B cell (primary cell): ENCODE data around the gene SHANK2. TPM values are rescaled to one million over a fixed set of nuclear protein-coding genes. Genes with fewer than 3 reads are reported as not detected.

ENCODE experiments used
- ATAC-seq: fragments of 200-7000 bp; cut with Tn5 transposase; one replicate; pipeline ENCODE4 v1.10.0; 2021; ENCODE audit warnings: low read depth, mild to moderate bottlenecking, moderate number of reproducible peaks, moderate library complexity
- CTCF ChIA-PET: fragments of 350-600 bp; sonication (Branson Sonifier 250); formaldehyde crosslinking; loops from one replicate; lab custom pipeline; 2021; ENCODE audit warnings: antibody characterized with exemption, inconsistent platforms; lab: Charles Lee
- POLR2A ChIA-PET: fragments of 350-600 bp; sonication (Branson Sonifier 250); formaldehyde crosslinking; loops from one replicate; lab custom pipeline; 2021; ENCODE audit warnings: antibody characterized with exemption; lab: Charles Lee
- DNase-seq: peaks from one replicate; pipeline ENCODE4 v3.0.0; 2013
- H2AFZ ChIP-seq: 2 replicates; pipeline ENCODE4 v1.6.1; 2012; ENCODE audit warnings: mild to moderate bottlenecking, low read depth, low read length; ENCODE audit not compliant: insufficient read depth, poor library complexity, severe bottlenecking
- H3K27ac ChIP-seq, 2 donors: 1 replicate in 1 of 2; 2 replicates in 1 of 2; pipeline ENCODE4 v1.5.1; 2012 to 2013; ENCODE audit warnings: low read length in 2 of 2, mild to moderate bottlenecking in 2 of 2, moderate library complexity in 1 of 2
- H3K27me3 ChIP-seq, 4 experiments: fragments of 200-600 bp in 1 of 4; sonication (generic) in 1 of 4; replicated peaks in 1 of 4; 1 replicate in 2 of 4; 2 replicates in 2 of 4; pipeline versions ENCODE4 v1.6.1 to v1.7.0; 2013 to 2016; ENCODE audit warnings: low read length in 3 of 4, mild to moderate bottlenecking in 2 of 4, mixed read lengths in 1 of 4, moderate library complexity in 1 of 4; ENCODE audit not compliant: insufficient read depth in 4 of 4, control insufficient read depth in 3 of 4; ENCODE audit errors: control extremely low read depth in 1 of 4
- H3K36me3 ChIP-seq, 2 experiments: replicated peaks in 1 of 2; 1 replicate in 1 of 2; 2 replicates in 1 of 2; pipeline versions ENCODE4 v1.6.1 to v1.7.1; 2013; ENCODE audit warnings: low read length in 1 of 2; ENCODE audit not compliant: insufficient read depth in 2 of 2, control insufficient read depth in 1 of 2; ENCODE audit errors: control extremely low read depth in 1 of 2, extremely low read depth in 1 of 2
- H3K4me1 ChIP-seq, 2 donors: fragments of 200-600 bp in 1 of 2; sonication (generic) in 1 of 2; 1 replicate in 1 of 2; 2 replicates in 1 of 2; pipeline versions ENCODE4 v1.5.1 to v1.6.1; 2013 to 2017; ENCODE audit warnings: low read length in 2 of 2; ENCODE audit not compliant: control insufficient read depth in 2 of 2, insufficient read depth in 2 of 2
- H3K4me2 ChIP-seq: replicated peaks from 2 replicates; pipeline ENCODE3; 2012; ENCODE audit warnings: mild to moderate bottlenecking, low read depth, low read length; ENCODE audit not compliant: poor library complexity, severe bottlenecking
- H3K4me3 ChIP-seq, 5 experiments: fragments of 200-600 bp in 1 of 5; sonication (generic) in 1 of 5; 1 replicate in 3 of 5; 2 replicates in 2 of 5; pipeline versions ENCODE4 v1.5.1 to v1.7.0; 2011 to 2016; ENCODE audit warnings: low read length in 4 of 5, mild to moderate bottlenecking in 4 of 5, low read depth in 2 of 5, control low read depth in 1 of 5, moderate library complexity in 1 of 5; ENCODE audit not compliant: insufficient read depth in 1 of 5; ENCODE audit errors: control extremely low read depth in 1 of 5, extremely low read depth in 1 of 5
- H3K79me2 ChIP-seq: fragments of 200-600 bp; sonication (generic); one replicate; pipeline ENCODE4 v1.6.0; 2016; ENCODE audit warnings: low read length; ENCODE audit not compliant: control insufficient read depth, insufficient read depth
- H3K9ac ChIP-seq: fragments of 200-600 bp; sonication (generic); 2 replicates; pipeline ENCODE4 v1.6.1; 2017; ENCODE audit warnings: mild to moderate bottlenecking, low read length, moderate library complexity
- H3K9me3 ChIP-seq, 3 donors: one replicate each; pipeline versions ENCODE4 v1.6.1 to v1.7.1; 2013; ENCODE audit warnings: low read length in 2 of 3; ENCODE audit not compliant: control insufficient read depth in 2 of 3, insufficient read depth in 1 of 3; ENCODE audit errors: control extremely low read depth in 1 of 3
- H4K20me1 ChIP-seq: 2 replicates; pipeline ENCODE4 v1.6.0; 2012; ENCODE audit warnings: mild to moderate bottlenecking, low read length; ENCODE audit not compliant: insufficient read depth, control insufficient read depth, poor library complexity, severe bottlenecking
- H3K27ac Mint-ChIP-seq: one replicate; pipeline ENCODE4 v1.8.0; 2021; ENCODE audit warnings: mixed read lengths
- H3K27me3 Mint-ChIP-seq: one replicate; pipeline ENCODE4 v1.8.0; 2021; ENCODE audit warnings: mixed read lengths
- H3K4me1 Mint-ChIP-seq: one replicate; pipeline ENCODE4 v1.8.0; 2021; ENCODE audit warnings: mixed read lengths
- H3K4me3 Mint-ChIP-seq: one replicate; pipeline ENCODE4 v1.8.0; 2021; ENCODE audit warnings: mixed read lengths
- H3K9me3 Mint-ChIP-seq: one replicate; pipeline ENCODE4 v1.8.0; 2022; ENCODE audit warnings: mixed read lengths; ENCODE audit not compliant: insufficient read depth
- EZH2 ChIP-seq: IDR thresholded peaks from 2 replicates; pipeline ENCODE4 v1.6.1; 2012; ENCODE audit warnings: borderline replicate concordance, low read depth, mild to moderate bottlenecking, moderate library complexity, low read length; ENCODE audit not compliant: insufficient read depth, poor library complexity, severe bottlenecking
- WGBS: methylation state at CpG from one replicate; pipeline ENCODE4 v1.1.5; 2013; ENCODE audit warnings: missing lambda C conversion rate; ENCODE audit not compliant: insufficient coverage; 5-methylcytosine and 5-hydroxymethylcytosine counted together
- intact Hi-C: fragments of 100-400 bp; cut with micrococcal nuclease; formaldehyde crosslinking; loops from one replicate; pipeline ENCODE4 v1.10.0; 2022
- polyA plus RNA-seq: library from polyadenylated mRNA; depleted of rRNA; stranded (reverse); fragments of >200 nt; gene quantifications from 2 replicates; pipeline ENCODE4 v1.2.3, GENCODE V29; 2012
- total RNA-seq, 2 donors: library from RNA; stranded (reverse); fragments of 120-200 nt in 1 of 2; gene quantifications; 1 replicate in 1 of 2; 2 replicates in 1 of 2; pipeline versions ENCODE4 v1.2.3 to v1.2.4, GENCODE V29; 2013 to 2022
- TF ChIP-seq, protein P1 (sequence below): fragments of 200-600 bp; IDR thresholded peaks from one replicate; pipeline ENCODE4 v1.8.0; 2022; ENCODE audit warnings: antibody characterized with exemption, mild to moderate bottlenecking

SHANK2 gene
- total and polyA plus RNA-seq, 2 donors (not counting 1 experiment from before 2014, with no cell fraction given), result 0.07 to 0.28 TPM

DNA sequence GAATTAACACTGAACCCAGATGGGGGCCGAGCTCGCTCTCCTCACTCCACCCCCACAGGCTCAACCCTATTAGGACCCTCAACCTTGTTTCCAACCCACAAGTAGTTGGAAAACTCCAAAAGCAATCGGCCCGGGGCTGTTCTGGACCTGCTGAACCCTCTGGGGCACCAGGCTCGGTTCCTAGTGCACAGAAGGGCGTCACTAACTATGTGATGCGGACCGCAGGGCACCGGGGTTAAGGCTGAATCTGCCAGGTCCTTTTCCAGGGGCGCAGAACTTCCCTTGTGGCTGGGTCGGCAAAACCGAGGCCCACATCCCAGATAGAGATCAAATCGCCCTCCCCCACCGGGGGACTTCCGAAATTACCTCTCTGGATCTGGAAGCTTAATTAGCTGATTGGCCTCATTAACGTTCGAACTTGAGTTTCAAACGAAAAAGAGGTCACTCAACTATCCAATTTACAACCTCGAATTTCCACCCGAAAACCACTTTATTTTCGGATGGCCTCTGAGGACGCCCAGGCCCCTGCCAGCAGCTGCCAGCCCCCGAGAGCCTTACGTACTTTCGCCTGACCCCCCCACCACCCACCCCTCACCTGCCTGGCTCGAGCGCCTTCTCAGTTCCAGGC, 1.7 kb downstream of the SHANK2 start:
- peaks cover 0 to 74% (median 47%) of the 10 kb centered on the region in 4 experiments for H3K27me3 ChIP-seq
- no peaks in the 10 kb centered on the region for H3K79me2 ChIP-seq
- no peak overlapping the region for H2AFZ ChIP-seq
- no peaks in the 10 kb centered on the region for H4K20me1 ChIP-seq
- Mint-ChIP-seq H3K4me1 (peaks cover 21% of the 10 kb centered on the region), H3K4me3 (peak overlapping the region; percentile 74), H3K27me3 (peaks cover 62% of the 10 kb centered on the region), H3K9me3 (no peaks in the 10 kb centered on the region), H3K27ac (no peak overlapping the region)
- DNase-seq, result peak; percentile 18
- TF ChIP-seq, protein P1, sequence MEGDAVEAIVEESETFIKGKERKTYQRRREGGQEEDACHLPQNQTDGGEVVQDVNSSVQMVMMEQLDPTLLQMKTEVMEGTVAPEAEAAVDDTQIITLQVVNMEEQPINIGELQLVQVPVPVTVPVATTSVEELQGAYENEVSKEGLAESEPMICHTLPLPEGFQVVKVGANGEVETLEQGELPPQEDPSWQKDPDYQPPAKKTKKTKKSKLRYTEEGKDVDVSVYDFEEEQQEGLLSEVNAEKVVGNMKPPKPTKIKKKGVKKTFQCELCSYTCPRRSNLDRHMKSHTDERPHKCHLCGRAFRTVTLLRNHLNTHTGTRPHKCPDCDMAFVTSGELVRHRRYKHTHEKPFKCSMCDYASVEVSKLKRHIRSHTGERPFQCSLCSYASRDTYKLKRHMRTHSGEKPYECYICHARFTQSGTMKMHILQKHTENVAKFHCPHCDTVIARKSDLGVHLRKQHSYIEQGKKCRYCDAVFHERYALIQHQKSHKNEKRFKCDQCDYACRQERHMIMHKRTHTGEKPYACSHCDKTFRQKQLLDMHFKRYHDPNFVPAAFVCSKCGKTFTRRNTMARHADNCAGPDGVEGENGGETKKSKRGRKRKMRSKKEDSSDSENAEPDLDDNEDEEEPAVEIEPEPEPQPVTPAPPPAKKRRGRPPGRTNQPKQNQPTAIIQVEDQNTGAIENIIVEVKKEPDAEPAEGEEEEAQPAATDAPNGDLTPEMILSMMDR, result no peak
- TF ChIP-seq EZH2, result no peak
- no peak for ATAC-seq
- H3K4me3 ChIP-seq, result peak overlapping the region in 1 of 5 experiments; percentile 30
- H3K4me2 ChIP-seq, result peak overlapping the region; percentile 92
- H3K27ac ChIP-seq, result no peak overlapping the region
- ChIA-PET POLR2A (no interaction called here), CTCF (interaction anchor here (1.3 kb wide), 1 partner anchor 163 kb away, joined by 3 read pairs; no protein-coding TSS in a partner anchor)
- H3K9me3 ChIP-seq, result peaks cover 0 to 8% (median 0%) of the 10 kb centered on the region in 3 donors
- 9% methylated on average over 27 of the region's 27 CpGs for WGBS
- intact Hi-C loops, result loop anchor here (10.0 kb wide), 1 partner anchor 124 kb away; no protein-coding TSS in a partner anchor
- H3K36me3 ChIP-seq, result no peaks in the 10 kb centered on the region
- peaks cover 30 to 34% of the 10 kb centered on the region in 2 donors for H3K4me1 ChIP-seq
- peak overlapping the region; percentile 39 for H3K9ac ChIP-seq

- no peak overlapping the region for H3K4me3 Mint-ChIP-seq
Measured at GRCh38 chr11:71249301-71249700, 3.1 kb downstream of the SHANK2 start.

More at GRCh38 chr11:71249301-71249700, 3.1 kb downstream of the SHANK2 start:
- Histone ChIP-seq H3K4me3 (no peak overlapping the region), H3K27me3 (peaks cover 0 to 76% (median 47%) of the 10 kb centered on the region in 4 experiments), H3K36me3 (no peaks in the 10 kb centered on the region), H3K9me3 (peaks cover 0 to 8% (median 0%) of the 10 kb centered on the region in 3 donors), H3K27ac (no peak overlapping the region), H2AFZ (no peak overlapping the region), H3K4me2 (no peak overlapping the region), H4K20me1 (no peaks in the 10 kb centered on the region), H3K4me1 (peaks cover 30 to 34% of the 10 kb centered on the region in 2 donors), H3K9ac (no peak overlapping the region), H3K79me2 (no peaks in the 10 kb centered on the region)
- POLR2A ChIA-PET, result no interaction called here
- H3K4me1 Mint-ChIP-seq, result peaks cover 21% of the 10 kb centered on the region
- no peaks in the 10 kb centered on the region for H3K9me3 Mint-ChIP-seq
- no peak for DNase-seq
- CTCF ChIA-PET, result no interaction called here
- no peak for ATAC-seq
- intact Hi-C loops, result no loop called here
- peaks cover 54% of the 10 kb centered on the region for H3K27me3 Mint-ChIP-seq
- 86% methylated on average over 6 of the region's 6 CpGs for WGBS
- H3K27ac Mint-ChIP-seq, result no peak overlapping the region
- TF ChIP-seq, protein P1, result no peak
- no peak for TF ChIP-seq EZH2
